H1 (cell line): Measurements from ENCODE around the gene SLC52A1. TPM values are rescaled to one million over a fixed set of nuclear protein-coding genes. Genes with fewer than 3 reads are reported as not detected.

Experiments used
- CTCF ChIA-PET: fragments of 300-600 bp; sonication (Branson Sonifier 250); formaldehyde crosslinking; loops from one replicate; lab custom pipeline; 2021; ENCODE audit not compliant: partially characterized antibody; lab: Charles Lee
- POLR2A ChIA-PET: fragments of 300-600 bp; sonication (Branson Sonifier 250); formaldehyde crosslinking; loops from one replicate; lab custom pipeline; 2021; ENCODE audit warnings: inconsistent platforms; ENCODE audit not compliant: partially characterized antibody; lab: Charles Lee
- DNase-seq, 2 experiments: peaks; one replicate each; pipeline versions ENCODE4 v3.0.0 to v3.0.0-alpha.2; 2010 to 2022; ENCODE audit warnings: low spot score in 2 of 2, low read depth in 1 of 2, mixed read lengths in 1 of 2
- FAIRE-seq: peaks from 2 replicates; lab custom pipeline; 2011; peaks lifted over from hg19 to GRCh38; lab: Jason Lieb, UNC
- H2AFZ ChIP-seq: 2 replicates; pipeline ENCODE4 v1.8.1; 2012; ENCODE audit warnings: low read length, inconsistent platforms
- H2AK5ac ChIP-seq: 2 replicates; pipeline ENCODE4 v1.6.1; 2013; ENCODE audit warnings: low read depth, low read length
- H2BK120ac ChIP-seq: replicated peaks from 2 replicates; pipeline ENCODE3; 2013; ENCODE audit warnings: low read depth, low read length, inconsistent platforms
- H2BK12ac ChIP-seq: 2 replicates; pipeline ENCODE4 v1.6.1; 2013; ENCODE audit warnings: low read depth, low read length
- H2BK15ac ChIP-seq: 2 replicates; pipeline ENCODE4 v1.6.1; 2013; ENCODE audit warnings: low read length
- H2BK20ac ChIP-seq: 2 replicates; pipeline ENCODE4 v1.6.1; 2013; ENCODE audit warnings: low read length
- H2BK5ac ChIP-seq: 2 replicates; pipeline ENCODE4 v1.6.1; 2013; ENCODE audit warnings: low read depth, low read length
- H3K14ac ChIP-seq: 2 replicates; pipeline ENCODE4 v1.6.1; 2013; ENCODE audit warnings: inconsistent platforms; ENCODE audit not compliant: insufficient read length
- H3K18ac ChIP-seq: 2 replicates; pipeline ENCODE4 v1.6.1; 2013; ENCODE audit warnings: low read length; ENCODE audit errors: extremely low read depth
- H3K23ac ChIP-seq: 2 replicates; pipeline ENCODE4 v1.6.1; 2013; ENCODE audit warnings: inconsistent platforms; ENCODE audit not compliant: insufficient read length
- H3K23me2 ChIP-seq: 2 replicates; pipeline ENCODE4 v1.6.1; 2013; ENCODE audit warnings: low read depth, low read length
- H3K27ac ChIP-seq: 2 replicates; pipeline ENCODE4 v1.6.1; 2011; ENCODE audit warnings: low read depth, low read length, inconsistent platforms
- H3K27me3 ChIP-seq, 4 experiments: replicated peaks in 1 of 4; 1 replicate in 1 of 4; 2 replicates in 3 of 4; pipeline versions ENCODE4 v1.6.1 to v1.8.1; 2011 to 2013; ENCODE audit warnings: low read length in 3 of 4, mild to moderate bottlenecking in 3 of 4, inconsistent platforms in 2 of 4, mixed read lengths in 2 of 4, moderate library complexity in 1 of 4; ENCODE audit not compliant: control insufficient read depth in 3 of 4, insufficient read depth in 3 of 4; ENCODE audit errors: extremely low read depth in 1 of 4
- H3K36me3 ChIP-seq, 4 experiments: 2 replicates each; pipeline versions ENCODE4 v1.6.1 to v1.8.1; 2011 to 2013; ENCODE audit warnings: mild to moderate bottlenecking in 4 of 4, low read length in 3 of 4, moderate library complexity in 2 of 4, control low read depth in 1 of 4, inconsistent platforms in 1 of 4; ENCODE audit not compliant: insufficient read depth in 4 of 4, control insufficient read depth in 2 of 4
- H3K4ac ChIP-seq: replicated peaks from 2 replicates; pipeline ENCODE3; 2013; ENCODE audit warnings: low read length, low read depth, mixed read lengths, inconsistent platforms; ENCODE audit not compliant: insufficient read length
- H3K4me1 ChIP-seq, 4 experiments: replicated peaks in 1 of 4; 1 replicate in 1 of 4; 2 replicates in 3 of 4; pipeline versions ENCODE4 v1.6.1 to v1.8.1; 2011 to 2013; ENCODE audit warnings: low read length in 3 of 4, inconsistent platforms in 2 of 4, mixed read lengths in 1 of 4; ENCODE audit not compliant: insufficient read depth in 4 of 4, control insufficient read depth in 3 of 4
- H3K4me2 ChIP-seq, 2 experiments: 2 replicates each; pipeline versions ENCODE4 v1.6.1 to v1.8.1; 2011 to 2013; ENCODE audit warnings: low read depth in 2 of 2, low read length in 2 of 2, control low read depth in 1 of 2, inconsistent platforms in 1 of 2, mild to moderate bottlenecking in 1 of 2; ENCODE audit not compliant: insufficient read depth in 1 of 2
- H3K4me3 ChIP-seq, 4 experiments: fragments of 200-600, 300-600 bp in 1 of 4; sonication (generic), shearing (Covaris generic), sonication (Bioruptor Twin) in 1 of 4; 2 replicates each; pipeline versions ENCODE4 v1.5.1 to v1.8.1; 2011 to 2016; ENCODE audit warnings: low read length in 4 of 4, low read depth in 3 of 4, control low read depth in 2 of 4, inconsistent platforms in 2 of 4, mild to moderate bottlenecking in 2 of 4, mixed read lengths in 1 of 4, moderate library complexity in 1 of 4; ENCODE audit not compliant: insufficient read depth in 2 of 4; ENCODE audit errors: extremely low read depth in 1 of 4
- H3K56ac ChIP-seq: replicated peaks from 2 replicates; pipeline ENCODE3; 2013; ENCODE audit warnings: low read depth, mild to moderate bottlenecking, mixed read lengths, low read length, inconsistent platforms; ENCODE audit not compliant: insufficient read length
- H3K79me1 ChIP-seq: 2 replicates; pipeline ENCODE4 v1.6.1; 2013; ENCODE audit warnings: low read depth, low read length, control low read depth
- H3K79me2 ChIP-seq, 2 experiments: 2 replicates each; pipeline versions ENCODE4 v1.6.1 to v1.8.1; 2012 to 2013; ENCODE audit warnings: low read length in 2 of 2, mild to moderate bottlenecking in 2 of 2, inconsistent platforms in 1 of 2; ENCODE audit not compliant: insufficient read depth in 2 of 2, control insufficient read depth in 1 of 2
- H3K9ac ChIP-seq, 4 experiments: replicated peaks in 1 of 4; 1 replicate in 1 of 4; 2 replicates in 3 of 4; pipeline versions ENCODE4 v1.6.1 to v1.8.1; 2011 to 2013; ENCODE audit warnings: low read depth in 3 of 4, low read length in 3 of 4, control low read depth in 2 of 4, mild to moderate bottlenecking in 2 of 4, moderate library complexity in 2 of 4, inconsistent platforms in 1 of 4; ENCODE audit errors: extremely low read depth in 1 of 4
- H3K9me3 ChIP-seq, 2 experiments: 2 replicates each; pipeline versions ENCODE4 v1.6.1 to v1.8.1; 2012 to 2013; ENCODE audit warnings: mild to moderate bottlenecking in 2 of 2, moderate library complexity in 2 of 2, control low read depth in 1 of 2, inconsistent platforms in 1 of 2, low read depth in 1 of 2, low read length in 1 of 2, mixed read lengths in 1 of 2; ENCODE audit not compliant: insufficient read depth in 2 of 2
- H4K20me1 ChIP-seq, 2 experiments: replicated peaks in 1 of 2; 2 replicates each; pipeline versions ENCODE3 to v1.8.1; 2011 to 2013; ENCODE audit warnings: inconsistent platforms in 2 of 2, low read length in 2 of 2, mild to moderate bottlenecking in 1 of 2; ENCODE audit not compliant: insufficient read depth in 2 of 2, control insufficient read depth in 1 of 2
- H4K5ac ChIP-seq: 2 replicates; pipeline ENCODE4 v1.6.1; 2013; ENCODE audit warnings: low read length, low read depth, mixed read lengths, inconsistent platforms; ENCODE audit not compliant: insufficient read length
- H4K8ac ChIP-seq: 2 replicates; pipeline ENCODE4 v1.8.0; 2013; ENCODE audit warnings: mild to moderate bottlenecking, moderate library complexity, low read length, inconsistent platforms; ENCODE audit not compliant: insufficient read depth; ENCODE audit errors: extremely low read depth
- H4K91ac ChIP-seq: replicated peaks from 2 replicates; pipeline ENCODE3; 2013; ENCODE audit warnings: low read length, mixed read lengths, inconsistent platforms; ENCODE audit not compliant: insufficient read length
- KDM1A ChIP-seq: fragments of 200-600, 300-600 bp; sonication (generic); IDR thresholded peaks from 2 replicates; pipeline ENCODE4 v1.7.1; 2016; ENCODE audit warnings: mild to moderate bottlenecking, low read length, borderline replicate concordance
- WGBS, 2 experiments: shearing (Covaris generic) in 1 of 2; methylation state at CpG; one replicate each; pipeline versions ENCODE4 v1.1.6 to v1.1.7; 2013 to 2015; ENCODE audit warnings: low lambda C conversion rate in 2 of 2, mixed read lengths in 2 of 2, inconsistent platforms in 1 of 2, low coverage in 1 of 2, missing lambda C conversion rate in 1 of 2; ENCODE audit not compliant: insufficient replicate concordance in 2 of 2, insufficient coverage in 1 of 2, insufficient read length in 1 of 2; ENCODE audit errors: extremely low coverage in 1 of 2, missing lambda C conversion rate in 1 of 2; 5-methylcytosine and 5-hydroxymethylcytosine counted together
- polyA plus RNA-seq, 7 experiments: library from polyadenylated mRNA; depleted of rRNA in 3 of 7; stranded (reverse) in 5 of 7; unstranded in 2 of 7; fragments of >200 nt in 5 of 7; fragments of 200-250 nt in 2 of 7; gene quantifications; 1 replicate in 5 of 7; 2 replicates in 1 of 7; 4 replicates in 1 of 7; pipeline versions ENCODE4 v1.2.1 to v1.2.3, GENCODE V29; 2011 to 2013; ENCODE audit warnings: missing spikeins in 2 of 7, mixed read lengths in 2 of 7
- total RNA-seq: library from RNA; stranded (reverse); fragmentation: NEBNext Ultra II Directional; extraction: Animal tissue kit (Norgen Biotek cat#: 25700); gene quantifications from 2 replicates; pipeline ENCODE4 v1.2.1, GENCODE V29; 2021

Gene SLC52A1
- total and polyA plus RNA-seq, 2 of the 8 experiments (the other 6 are each of a cell fraction or from before 2014, with no cell fraction given): 0.61 to 0.67 TPM

GRCh38 chr17:5049314-5049841 lies 14.2 kb upstream of the SLC52A1 start:
- H3K56ac ChIP-seq: no peak overlapping the region
- no peaks in the 10 kb centered on the region for H4K20me1 ChIP-seq
- no peaks in the 10 kb centered on the region for H3K27me3 ChIP-seq
- no peaks in the 10 kb centered on the region for H3K79me2 ChIP-seq
- no peak overlapping the region for H3K18ac ChIP-seq
- no peak for TF ChIP-seq KDM1A
- DNase-seq (no peak), FAIRE-seq (no peak)
- H2BK20ac ChIP-seq: no peak overlapping the region
- H3K4ac ChIP-seq: no peak overlapping the region
- 97% methylated on average over 4 of the region's 5 CpGs; no CpG with 5 or more reads in 1 of the 2 experiments for WGBS, 2 experiments
- H2AFZ ChIP-seq: no peak overlapping the region; the same call in 1 of the 2 replicates
- no peak overlapping the region for H3K4me3 ChIP-seq
- H2BK12ac ChIP-seq: no peak overlapping the region
- H3K9ac ChIP-seq: no peak overlapping the region
- H2AK5ac ChIP-seq: no peak overlapping the region
- H3K36me3 ChIP-seq: no peaks in the 10 kb centered on the region
- ChIA-PET CTCF (interaction anchor here (0.6 to 2.4 kb wide), 5 partner anchors 12 to 18 kb away, joined by 3 to 9 read pairs (median 6); no protein-coding TSS in a partner anchor), POLR2A (no interaction called here)
- no peak overlapping the region for H2BK15ac ChIP-seq
- H3K9me3 ChIP-seq: no peaks in the 10 kb centered on the region
- H3K79me1 ChIP-seq: no peaks in the 10 kb centered on the region
- H2BK5ac ChIP-seq: no peak overlapping the region
- H3K4me1 ChIP-seq: no peaks in the 10 kb centered on the region
- H2BK120ac ChIP-seq: no peak overlapping the region
- H3K27ac ChIP-seq: no peak overlapping the region
- no peak overlapping the region for H4K5ac ChIP-seq
- H3K23me2 ChIP-seq: no peaks in the 10 kb centered on the region
- H4K91ac ChIP-seq: no peak overlapping the region
- H3K14ac ChIP-seq: no peak overlapping the region
- no peak overlapping the region for H3K4me2 ChIP-seq
- H4K8ac ChIP-seq: no peak overlapping the region
- no peak overlapping the region for H3K23ac ChIP-seq
